K562 (cell line): Measurements from ENCODE around the gene CDH3. TPM values are rescaled to one million over a fixed set of nuclear protein-coding genes. Genes with fewer than 3 reads are reported as not detected.

ENCODE experiments used
- ATAC-seq: fragments of 200-7000 bp; cut with Tn5 transposase; 3 replicates; pipeline ENCODE4 v1.9.1; 2020; ENCODE audit warnings: moderate library complexity
- BruUV-seq: library from RNA; stranded (reverse); fragments of 400-500 nt; replicated peaks from 2 replicates; lab custom pipeline; 2021; lab: Mats Ljungman, UMichigan
- CTCF ChIA-PET: fragments of 300-600 bp; formaldehyde crosslinking; extraction: SDS; loops from one replicate; lab custom pipeline; 2021; ENCODE audit warnings: low intra/inter-chr PET ratio; lab: Yijun Ruan, JAX
- POLR2A ChIA-PET: fragments of 300-600, 350-650 bp; sonication (Branson Sonifier 250); formaldehyde crosslinking; extraction: SDS; loops from one replicate; lab custom pipeline; 2021; ENCODE audit warnings: antibody characterized with exemption, inconsistent platforms; lab: Yijun Ruan, JAX
- DNase-seq, 4 experiments: peaks; one replicate each; pipeline versions ENCODE4 v3.0.0 to v3.0.0-alpha.2; 2011 to 2018; ENCODE audit warnings: low spot score in 3 of 4, mixed read lengths in 3 of 4; ENCODE audit errors: extremely low read depth in 1 of 4
- FAIRE-seq: peaks from 2 replicates; lab custom pipeline; 2011; peaks lifted over from hg19 to GRCh38; lab: Jason Lieb, UNC
- H2AFZ ChIP-seq: 2 replicates; pipeline ENCODE4 v1.6.0; 2011; ENCODE audit warnings: low read depth, low read length, control low read depth, inconsistent platforms
- H3K27ac ChIP-seq: fragments of 200-600 bp; 3 replicates; pipeline ENCODE4 v1.8.0; 2011; ENCODE audit warnings: low read depth, mild to moderate bottlenecking, control low read depth, inconsistent platforms, low read length, moderate library complexity, mixed read lengths; ENCODE audit errors: extremely low read depth
- H3K27me3 ChIP-seq, 2 experiments: fragments of 300-600 bp in 1 of 2; 2 replicates in 1 of 2; 3 replicates in 1 of 2; pipeline versions ENCODE4 v1.6.0 to v1.8.0; 2011; ENCODE audit warnings: inconsistent platforms in 2 of 2, low read length in 2 of 2, mild to moderate bottlenecking in 1 of 2, mixed read lengths in 1 of 2, moderate library complexity in 1 of 2; ENCODE audit not compliant: control insufficient read depth in 2 of 2, insufficient read depth in 2 of 2
- H3K36me3 ChIP-seq: fragments of 300-600 bp; 3 replicates; pipeline ENCODE4 v1.8.0; 2011; ENCODE audit warnings: mild to moderate bottlenecking, low read length, inconsistent platforms; ENCODE audit not compliant: control insufficient read depth, insufficient read depth
- H3K4me1 ChIP-seq, 2 experiments: fragments of 200-600 bp in 1 of 2; replicated peaks in 1 of 2; 2 replicates in 1 of 2; 3 replicates in 1 of 2; pipeline versions ENCODE4 v1.5.1 to v1.8.0; 2011; ENCODE audit warnings: inconsistent platforms in 2 of 2, low read length in 2 of 2, mild to moderate bottlenecking in 1 of 2, mixed read lengths in 1 of 2, moderate library complexity in 1 of 2; ENCODE audit not compliant: control insufficient read depth in 2 of 2, insufficient read depth in 2 of 2
- H3K4me2 ChIP-seq: 2 replicates; pipeline ENCODE4 v1.6.1; 2011; ENCODE audit warnings: low read length, control low read depth, inconsistent platforms, mixed read lengths; ENCODE audit not compliant: insufficient read depth
- H3K4me3 ChIP-seq: fragments of 200-600 bp; sonication (generic), shearing (Covaris generic); 2 replicates; pipeline ENCODE4 v1.5.1; 2016; ENCODE audit warnings: control low read depth, inconsistent platforms
- H3K79me2 ChIP-seq: fragments of 200-600 bp; 3 replicates; pipeline ENCODE4 v1.8.0; 2011; ENCODE audit warnings: low read length, inconsistent platforms; ENCODE audit not compliant: control insufficient read depth, insufficient read depth
- H3K9ac ChIP-seq, 2 experiments: 2 replicates each; pipeline versions ENCODE4 v1.6.0 to v1.6.1; 2011; ENCODE audit warnings: low read depth in 2 of 2, low read length in 2 of 2, control low read depth in 1 of 2, inconsistent platforms in 1 of 2, mild to moderate bottlenecking in 1 of 2, mixed read lengths in 1 of 2; ENCODE audit not compliant: insufficient read depth in 1 of 2
- H3K9me1 ChIP-seq: one replicate; pipeline ENCODE4 v1.6.0; 2011; ENCODE audit warnings: inconsistent platforms, mild to moderate bottlenecking, low read length, moderate library complexity; ENCODE audit not compliant: control insufficient read depth, insufficient read depth
- H3K9me3 ChIP-seq: replicated peaks from 2 replicates; pipeline ENCODE4 v1.5.1; 2011; ENCODE audit warnings: low read depth, low read length, inconsistent platforms; ENCODE audit not compliant: control insufficient read depth, insufficient read depth
- H4K20me1 ChIP-seq: replicated peaks from 2 replicates; pipeline ENCODE4 v1.6.1; 2011; ENCODE audit warnings: low read length, inconsistent platforms, mixed read lengths; ENCODE audit not compliant: control insufficient read depth, insufficient read depth
- GATAD2A ChIP-seq: fragments of 450-650 bp; IDR thresholded peaks from 2 replicates; pipeline ENCODE4 v1.6.1; 2017
- HIVEP1 ChIP-seq: fragments of 250-450 bp; sonication (Bioruptor Pico); IDR thresholded peaks from 2 replicates; pipeline ENCODE4 v1.4.0; 2020; ENCODE audit warnings: mild to moderate bottlenecking
- HMG20B ChIP-seq: fragments of 250-450 bp; sonication (Bioruptor Pico); IDR thresholded peaks from 2 replicates; pipeline ENCODE4 v1.5.0; 2021; ENCODE audit warnings: mild to moderate bottlenecking
- KAT2B ChIP-seq: IDR thresholded peaks from one replicate; pipeline ENCODE4 v1.6.1; 2012; ENCODE audit warnings: low read depth, mild to moderate bottlenecking, control low read depth, inconsistent platforms, low read length, moderate library complexity
- MYC ChIP-seq, 2 experiments: fragments of 250-450 bp in 1 of 2; sonication (Bioruptor Pico) in 1 of 2; IDR thresholded peaks; 2 replicates each; pipeline versions ENCODE4 v1.5.1 to v1.6.1; 2012 to 2021; ENCODE audit warnings: low read depth in 2 of 2, borderline replicate concordance in 1 of 2, improper control_type of control experiment in 1 of 2, low read length in 1 of 2, mild to moderate bottlenecking in 1 of 2, moderate library complexity in 1 of 2
- NFYB ChIP-seq: IDR thresholded peaks from 2 replicates; pipeline ENCODE4 v1.6.1; 2011; ENCODE audit warnings: mild to moderate bottlenecking, moderate library complexity; ENCODE audit not compliant: insufficient read length; ENCODE audit errors: extremely low read depth
- RFX1 ChIP-seq: fragments of 450-650 bp; IDR thresholded peaks from 2 replicates; pipeline ENCODE4 v1.6.1; 2016; ENCODE audit warnings: mild to moderate bottlenecking, moderate library complexity
- ZNF75A ChIP-seq: fragments of 450-650 bp; formaldehyde crosslinking; IDR thresholded peaks from 2 replicates; pipeline ENCODE4 v1.4.0; 2020; ENCODE audit warnings: mild to moderate bottlenecking
- WGBS: fragments of 100-300 bp; shearing (Covaris generic); methylation state at CpG from one replicate; pipeline ENCODE4 v1.1.6; 2016; ENCODE audit warnings: low coverage, mixed read lengths; ENCODE audit not compliant: insufficient coverage; ENCODE audit errors: missing lambda C conversion rate; 5-methylcytosine and 5-hydroxymethylcytosine counted together
- in situ Hi-C: fragments of 300-500 bp; cut with MboI; formaldehyde crosslinking; loops from 4 replicates; pipeline ENCODE4 v1.15.0; 2018; ENCODE audit warnings: inconsistent platforms, mixed read lengths
- intact Hi-C: fragments of 100-400 bp; cut with micrococcal nuclease; formaldehyde crosslinking; loops from 2 replicates; pipeline ENCODE4 v1.14.2; 2022
- polyA plus RNA-seq, 8 experiments: library from polyadenylated mRNA; depleted of rRNA in 4 of 8; stranded (reverse) in 5 of 8; unstranded in 3 of 8; fragments of >200 nt; fragmentation: Nextera tagmentation in 2 of 8; fragmentation: Illumina TruSeq in 1 of 8; extraction: Ambion mirVana in 2 of 8; extraction: Trizol in 1 of 8; gene quantifications; 2 replicates each; pipeline versions ENCODE4 v1.2.1 to v1.2.3, GENCODE V29; 2011 to 2014; ENCODE audit warnings: inconsistent platforms in 1 of 8, missing spikeins in 1 of 8
- total RNA-seq, 7 experiments: library from RNA; depleted of rRNA in 6 of 7; stranded (reverse); fragments of >200 nt in 6 of 7; fragmentation: Illumina TruSeq in 2 of 7; extraction: Trizol in 2 of 7; gene quantifications; 2 replicates each; pipeline versions ENCODE4 v1.2.1 to v1.2.3, GENCODE V29; 2011 to 2021; ENCODE audit warnings: low replicate concordance in 1 of 7

CDH3 gene
- total and polyA plus RNA-seq, 9 of the 15 experiments (the other 6 are each of a cell fraction or from before 2014, with no cell fraction given), result 0.06 to 0.09 TPM; not detected in 7

DNA sequence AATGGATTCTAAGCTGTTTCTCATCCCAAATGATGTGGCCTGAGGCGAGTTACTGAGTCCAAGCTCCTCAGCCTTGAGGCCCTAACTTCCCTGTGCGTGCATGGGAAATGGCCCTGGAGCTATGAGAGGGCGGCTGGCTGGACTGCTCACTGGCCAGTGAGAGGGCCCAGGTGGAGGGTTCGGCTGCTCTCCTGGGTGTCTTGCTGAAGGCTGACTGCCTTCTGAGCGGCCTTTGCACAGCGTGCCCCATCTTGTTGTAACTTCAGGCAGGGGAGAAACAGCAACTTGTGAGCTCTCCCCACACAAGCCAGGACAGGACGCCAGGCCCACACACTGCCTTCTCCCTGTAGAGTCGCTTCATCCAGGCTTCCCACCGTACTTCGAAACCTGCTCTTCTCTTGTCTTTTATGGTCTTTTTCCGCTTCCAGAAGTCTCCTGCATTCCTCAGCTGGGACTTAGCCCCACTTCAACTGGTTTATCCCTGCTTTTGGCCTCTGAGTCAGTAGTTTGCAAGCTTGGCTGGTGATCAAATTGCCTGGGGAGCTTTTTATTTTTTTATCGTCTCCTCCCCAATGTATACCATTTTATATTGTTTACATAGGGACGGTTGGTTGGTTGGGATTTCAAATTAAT, 13.3 kb downstream of the CDH3 start:
- DNase-seq (no peak), FAIRE-seq (no peak), ATAC-seq (no peak)
- POLR2A ChIA-PET, result interaction anchor here (0.7 to 1.4 kb wide), 2 partner anchors 18 to 30 kb away, joined by 3 to 4 read pairs; no protein-coding TSS in a partner anchor
- CTCF ChIA-PET, result no interaction called here
- H3K4me1 ChIP-seq, result no peaks in the 10 kb centered on the region
- in situ Hi-C loops, result no loop called here
- H3K9me3 ChIP-seq, result no peaks in the 10 kb centered on the region
- H2AFZ ChIP-seq, result no peak overlapping the region
- H3K79me2 ChIP-seq, result no peaks in the 10 kb centered on the region
- peaks cover 13 to 40% of the 10 kb centered on the region in 2 experiments for H3K27me3 ChIP-seq
- peaks cover 2% of the 10 kb centered on the region for H3K9me1 ChIP-seq
- no TSS peak for BruUV-seq
- no peak overlapping the region for H3K4me3 ChIP-seq
- 2% methylated on average over 13 of the region's 13 CpGs for WGBS
- H3K9ac ChIP-seq, result peak overlapping the region in 1 of 2 experiments; percentile 43; a peak in 1 of 4 replicates
- no peak overlapping the region for H3K27ac ChIP-seq
- TF ChIP-seq HMG20B (CRISPR knock-in tag), result no peak
- no peak for TF ChIP-seq NFYB
- TF ChIP-seq ZNF75A (CRISPR knock-in tag), result no peak
- TF ChIP-seq MYC (IDR thresholded peaks at IDR 0.05; ENCODE audit: low read depth, low read length), result no peak
- TF ChIP-seq MYC (CRISPR knock-in tag; IDR thresholded peaks at IDR 0.05; ENCODE audit: borderline replicate concordance, low read depth), result no peak
- no peak for TF ChIP-seq HIVEP1 (CRISPR knock-in tag)
- no peak for TF ChIP-seq KAT2B
- TF ChIP-seq RFX1, result no peak
- no peak for TF ChIP-seq GATAD2A
- H3K4me2 ChIP-seq, result no peak overlapping the region
- no peaks in the 10 kb centered on the region for H3K36me3 ChIP-seq
- intact Hi-C loops, result no loop called here
- H4K20me1 ChIP-seq, result no peaks in the 10 kb centered on the region; the same call in 1 of the 2 replicates
